HepG2 (cell line): ENCODE results near the gene TOMM20. TPM values are rescaled to one million over a fixed set of nuclear protein-coding genes. Genes with fewer than 3 reads are reported as not detected.

Experiments used
- ARID5B ChIP-seq: IDR thresholded peaks from 2 replicates; pipeline ENCODE4 v1.4.0; 2020; ENCODE audit warnings: mild to moderate bottlenecking, missing genetic modification reagents
- TEAD3 ChIP-seq: optimal IDR thresholded peaks from 2 replicates; pipeline ENCODE3; 2016; ENCODE audit warnings: borderline replicate concordance
- ZHX2 ChIP-seq, 2 experiments: sonication (generic) in 1 of 2; formaldehyde crosslinking in 1 of 2; IDR thresholded peaks; 2 replicates each; pipeline versions ENCODE4 v1.6.1 to v1.9.0; 2014 to 2022; ENCODE audit warnings: antibody characterized with exemption in 1 of 2, borderline replicate concordance in 1 of 2, inconsistent platforms in 1 of 2, low read depth in 1 of 2, missing genetic modification reagents in 1 of 2
- ZNF263 ChIP-seq: sonication (generic); formaldehyde crosslinking; IDR thresholded peaks from 2 replicates; pipeline ENCODE4 v1.4.0; 2020; ENCODE audit warnings: missing genetic modification reagents
- ZNF687 ChIP-seq: sonication (generic); formaldehyde crosslinking; IDR thresholded peaks from 2 replicates; pipeline ENCODE4 v1.5.1; 2020; ENCODE audit warnings: mild to moderate bottlenecking, missing genetic modification reagents, moderate library complexity
- polyA plus RNA-seq, 8 experiments: library from polyadenylated mRNA; depleted of rRNA in 3 of 8; stranded (reverse) in 7 of 8; unstranded in 1 of 8; fragments of >200 nt; fragmentation: Illumina TruSeq in 4 of 8; extraction: Trizol in 4 of 8; gene quantifications; 2 replicates each; pipeline versions ENCODE4 v1.2.1 to v1.2.3, GENCODE V29; 2011 to 2016; ENCODE audit warnings: low read depth in 4 of 8, missing spikeins in 1 of 8, mixed read lengths in 1 of 8; ENCODE audit not compliant: insufficient read depth in 1 of 8
- total RNA-seq, 5 experiments: library from RNA; depleted of rRNA; stranded (reverse); fragments of >200 nt; fragmentation: Illumina TruSeq; extraction: Trizol; gene quantifications; 2 replicates each; pipeline ENCODE4 v1.2.3, GENCODE V29; 2016; ENCODE audit warnings: low read depth in 1 of 5

Gene TOMM20
- total and polyA plus RNA-seq, 2 of the 13 experiments (the other 11 are each of a cell fraction or from before 2014, with no cell fraction given), result 153 to 376 TPM

GRCh38 chr1:235090406-235091069 is 38.1 kb downstream of the TOMM20 start (continued):
- TF ChIP-seq ZHX2 (IDR thresholded peaks at IDR 0.05; ENCODE audit: low read depth) (0 out of 2 replicates have a peak, but pooled peaks have one; percentile 29), ZHX2 (CRISPR knock-in tag; IDR thresholded peaks at IDR 0.05; ENCODE audit: borderline replicate concordance) (no peak), ZNF263 (CRISPR knock-in tag) (peak; percentile 75; the same call in 1 of the 2 replicates), ARID5B (CRISPR knock-in tag) (0 out of 2 replicates have a peak, but pooled peaks have one; percentile 8), TEAD3 (peak; percentile 83), ZNF687 (CRISPR knock-in tag) (peak; percentile 55; the same call in 1 of the 2 replicates)
- TF ChIP-seq, all 625 proteins: peak for 9
